HuH-7.5 (cell line): Measurements from ENCODE around the gene SECISBP2.
"Not testable (repeated sequence)": the region's sequence is repeated elsewhere in the genome, so short reads cannot be mapped to it uniquely, and the experiment has no call there.

Experiments
- DNase-seq: peaks from one replicate; pipeline ENCODE4 v3.0.0; 2011; ENCODE audit warnings: low spot score

SECISBP2 gene

GRCh38 chr9:89366711-89367110 is 48.4 kb downstream of the SECISBP2 start:
- no peak for DNase-seq

GRCh38 chr9:89367281-89367680 is 49.0 kb downstream of the SECISBP2 start:
- DNase-seq, result no peak

- no peak for DNase-seq
These were observed 49.6 kb downstream of the SECISBP2 start for GRCh38 chr9:89367726-89368437.

GRCh38 chr9:89368550-89368949 is 50.2 kb downstream of the SECISBP2 start:
- no peak for DNase-seq

- DNase-seq, result no peak
These were observed 50.7 kb downstream of the SECISBP2 start for GRCh38 chr9:89368978-89369377.

- DNase-seq, result no peak
These were observed 52.3 kb downstream of the SECISBP2 start for GRCh38 chr9:89370593-89370992.

GRCh38 chr9:89371791-89372190 is 53.5 kb downstream of the SECISBP2 start:
- DNase-seq, result not testable (repeated sequence)

GRCh38 chr9:89372230-89372816 is 54.0 kb downstream of the SECISBP2 start:
- no peak for DNase-seq

GRCh38 chr9:89372979-89373378 is 54.7 kb downstream of the SECISBP2 start:
- no peak for DNase-seq

- no peak for DNase-seq
These were observed 55.9 kb downstream of the SECISBP2 start for GRCh38 chr9:89374176-89374575.

- DNase-seq, result no peak
These were observed 57.0 kb downstream of the SECISBP2 start for GRCh38 chr9:89375191-89375760.

- DNase-seq, result no peak
These were observed 58.0 kb downstream of the SECISBP2 start for GRCh38 chr9:89376286-89376685.

- DNase-seq, result no peak
These were observed 58.5 kb downstream of the SECISBP2 start for GRCh38 chr9:89376741-89377351.

GRCh38 chr9:89377411-89377810 is 59.1 kb downstream of the SECISBP2 start:
- no peak for DNase-seq

GRCh38 chr9:89378541-89378940 is 60.2 kb downstream of the SECISBP2 start:
- no peak for DNase-seq

- DNase-seq, result no peak
These were observed 60.7 kb downstream of the SECISBP2 start for GRCh38 chr9:89379031-89379430.

GRCh38 chr9:89379508-89380115 is 61.3 kb downstream of the SECISBP2 start:
- no peak for DNase-seq

- DNase-seq, result no peak
These were observed 62.4 kb downstream of the SECISBP2 start for GRCh38 chr9:89380437-89381307.

- DNase-seq, result no peak
These were observed 63.0 kb downstream of the SECISBP2 start for GRCh38 chr9:89381308-89381609.

GRCh38 chr9:89382026-89382986 is 64.0 kb downstream of the SECISBP2 start:
- DNase-seq, result no peak
